ENCODE results near the gene MUC5B. TPM values are rescaled to one million over a fixed set of nuclear protein-coding genes. Genes with fewer than 3 reads are reported as not detected.

The MUC5B gene
- total and polyA plus RNA-seq, 2 donors (not counting 3 experiments of a cell fraction or from before 2014, with no cell fraction given): not detected

- H3K9me3 ChIP-seq (replicated peaks; ENCODE audit: control insufficient read depth, insufficient read depth, low read length): no peaks in the 10 kb centered on the region
- H4K20me1 ChIP-seq (replicated peaks; ENCODE audit: control insufficient read depth, extremely low read depth, insufficient read depth, low read length): no peaks in the 10 kb centered on the region
- H3K79me2 ChIP-seq (ENCODE audit: control insufficient read depth, insufficient read depth, low read length): peaks cover 63% of the 10 kb centered on the region
- peaks cover 2 to 6% of the 10 kb centered on the region in 2 experiments for H3K36me3 ChIP-seq (ENCODE audit: control insufficient read depth in 2 of 2, extremely low read depth in 1 of 2, insufficient read depth in 2 of 2, low read length in 2 of 2)
- no peaks in the 10 kb centered on the region for H3K27me3 ChIP-seq (ENCODE audit: control insufficient read depth in 2 of 2, insufficient read depth in 2 of 2, low read length in 2 of 2)
- ChIA-PET CTCF (no interaction called here), POLR2A (no interaction called here)
- H3K4me3 ChIP-seq (replicated peaks in 1 of 3; ENCODE audit: insufficient read depth in 1 of 3, low read depth in 1 of 3, low read length in 3 of 3): no peak overlapping the region
- TF ChIP-seq GATA2 (IDR thresholded peaks at IDR 0.05; ENCODE audit: insufficient read depth, insufficient read length, low read depth, low read length) (no peak), JUN (IDR thresholded peaks at IDR 0.05; ENCODE audit: borderline replicate concordance, insufficient read depth, insufficient read length, low read depth) (no peak), POLR2AphosphoS5 (IDR thresholded peaks at IDR 0.05; ENCODE audit: insufficient read depth, low read depth, low read length) (no peak), CTCF (IDR thresholded peaks at IDR 0.05; ENCODE audit: extremely low read depth in 1 of 2, insufficient read depth in 1 of 2, low read depth in 1 of 2, low read length in 2 of 2) (no peak), MYC (IDR thresholded peaks at IDR 0.05; ENCODE audit: low read depth, low read length) (no peak), FOS (IDR thresholded peaks at IDR 0.05; ENCODE audit: borderline replicate concordance, insufficient read depth, low read length) (no peak), POLR2A (IDR thresholded peaks at IDR 0.05; ENCODE audit: low read depth, low read length) (no peak), EZH2 (IDR thresholded peaks at IDR 0.05; ENCODE audit: borderline replicate concordance, low read depth, low read length, severe bottlenecking) (no peak), MAX (IDR thresholded peaks at IDR 0.05; ENCODE audit: insufficient read depth, insufficient read length) (no peak)
- dilution Hi-C loops (cut with MboI; ENCODE audit: extremely low pct_ligation_motif_present, low sequenced_read_pairs): no loop called here
- BruUV-seq (replicated peaks): no TSS peak
- no peak overlapping the region for H3K4me2 ChIP-seq (ENCODE audit: insufficient read depth, low read length)
- no peak for FAIRE-seq
- H3K9me1 ChIP-seq (replicated peaks; ENCODE audit: control insufficient read depth, extremely low read depth, insufficient read depth, low read length): no peaks in the 10 kb centered on the region
- H2AFZ ChIP-seq (ENCODE audit: low read depth, low read length): no peak overlapping the region
- intact Hi-C loops (cut with micrococcal nuclease): no loop called here
- H3K4me1 ChIP-seq (ENCODE audit: control insufficient read depth, extremely low read depth, insufficient read depth, low read length): peaks cover 2% of the 10 kb centered on the region
- H3K27ac ChIP-seq (ENCODE audit: insufficient read depth, low read depth, low read length): no peak overlapping the region
- DNase-seq (ENCODE audit: low read depth, low spot score): no peak
- no peak overlapping the region for H3K9ac ChIP-seq (replicated peaks; ENCODE audit: extremely low read depth, insufficient read depth, low read length)
Measured at GRCh38 chr11:1298695-1299492, 76.0 kb downstream of the MUC5B start.

All from endothelial cell of umbilical vein (primary cell).